GM19193 (cell line): ENCODE results near the gene PIP5KL1.

ENCODE experiments used
- POLR2A ChIP-seq: IDR thresholded peaks from 4 replicates; pipeline ENCODE4 v1.6.1; 2011; ENCODE audit not compliant: insufficient read depth, insufficient read length; ENCODE audit errors: extremely low read depth

The PIP5KL1 gene

GRCh38 chr9:127929625-127929979 is 975 bp downstream of the PIP5KL1 start:
- TF ChIP-seq POLR2A, result no peak

GRCh38 chr9:127928676-127929624 is 1.6 kb downstream of the PIP5KL1 start:
- TF ChIP-seq POLR2A, result no peak

GRCh38 chr9:127927988-127928675 is 2.4 kb downstream of the PIP5KL1 start:
- no peak for TF ChIP-seq POLR2A

GRCh38 chr9:127927201-127927987 is 3.2 kb downstream of the PIP5KL1 start:
- TF ChIP-seq POLR2A, result no peak

GRCh38 chr9:127926906-127927200 is 3.7 kb downstream of the PIP5KL1 start:
- TF ChIP-seq POLR2A, result peak; percentile 19

- no peak for TF ChIP-seq POLR2A
These were observed 4.3 kb downstream of the PIP5KL1 start for GRCh38 chr9:127925959-127926905.

GRCh38 chr9:127924736-127925444 is 5.7 kb downstream of the PIP5KL1 start:
- no peak for TF ChIP-seq POLR2A

- no peak for TF ChIP-seq POLR2A
These were observed 6.8 kb downstream of the PIP5KL1 start for GRCh38 chr9:127923771-127924170.

- no peak for TF ChIP-seq POLR2A
These were observed 7.5 kb downstream of the PIP5KL1 start for GRCh38 chr9:127923046-127923445.

GRCh38 chr9:127921557-127922120 is 8.9 kb downstream of the PIP5KL1 start:
- peak; percentile 32 for TF ChIP-seq POLR2A

GRCh38 chr9:127920794-127921193 is 9.8 kb downstream of the PIP5KL1 start:
- TF ChIP-seq POLR2A, result no peak

GRCh38 chr9:127919253-127919815 is 11.2 kb downstream of the PIP5KL1 start:
- TF ChIP-seq POLR2A, result no peak
